Measurements from ENCODE around the gene CYTH4. TPM values are rescaled to one million over a fixed set of nuclear protein-coding genes. Genes with fewer than 3 reads are reported as not detected.

The CYTH4 gene
- total and polyA plus RNA-seq, 4 donors = 1.9 to 9.9 (median 5.9) TPM

DNA sequence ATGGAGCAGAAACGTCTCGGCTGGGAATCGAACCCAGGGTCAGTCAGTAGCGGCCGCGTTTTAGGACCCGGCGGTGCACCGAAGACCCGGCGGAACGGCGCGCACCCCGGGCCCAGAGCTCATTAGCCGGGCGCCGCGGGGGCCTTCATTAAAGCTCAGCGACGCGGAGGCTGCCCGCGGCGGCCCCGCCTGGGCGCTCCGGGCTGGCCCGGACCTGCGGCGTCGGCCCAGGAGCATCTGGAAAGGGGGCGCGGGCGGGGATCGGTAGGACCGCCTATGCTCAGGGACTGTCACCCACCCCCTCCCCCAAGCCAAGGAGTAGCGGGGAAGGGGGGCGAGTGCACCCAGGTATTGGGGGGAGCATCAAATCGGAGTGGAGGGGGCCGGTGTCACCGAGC is 52.2 kb downstream of the CYTH4 start (continued):
- no peak for TF ChIP-seq TAF1 (conservative IDR thresholded peaks at IDR 0.05)
- TF ChIP-seq GABPA (IDR thresholded peaks at IDR 0.05 in 1 of 2, conservative IDR thresholded peaks at IDR 0.05 in 1 of 2) = no peak
- TF ChIP-seq JUND (IDR thresholded peaks at IDR 0.05) = no peak
- TF ChIP-seq NR2F2 (IDR thresholded peaks at IDR 0.05) = no peak
- no peak for TF ChIP-seq RXRA (IDR thresholded peaks at IDR 0.05)
- TF ChIP-seq, protein P1, sequence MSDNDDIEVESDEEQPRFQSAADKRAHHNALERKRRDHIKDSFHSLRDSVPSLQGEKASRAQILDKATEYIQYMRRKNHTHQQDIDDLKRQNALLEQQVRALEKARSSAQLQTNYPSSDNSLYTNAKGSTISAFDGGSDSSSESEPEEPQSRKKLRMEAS (IDR thresholded peaks at IDR 0.05) = no peak

- no peak overlapping the region for H3K4me3 ChIP-seq (ENCODE audit: low read depth in 1 of 3, low read length in 3 of 3)
- WGBS = 21% methylated on average over 50 of the region's 50 CpGs
- no peak for TF ChIP-seq HNF4A (conservative IDR thresholded peaks at IDR 0.05)
- TF ChIP-seq JUND (IDR thresholded peaks at IDR 0.05) = no peak
- no peak for TF ChIP-seq EGR1 (IDR thresholded peaks at IDR 0.05; ENCODE audit: low read depth in 2 of 2)
- TF ChIP-seq, protein P2, sequence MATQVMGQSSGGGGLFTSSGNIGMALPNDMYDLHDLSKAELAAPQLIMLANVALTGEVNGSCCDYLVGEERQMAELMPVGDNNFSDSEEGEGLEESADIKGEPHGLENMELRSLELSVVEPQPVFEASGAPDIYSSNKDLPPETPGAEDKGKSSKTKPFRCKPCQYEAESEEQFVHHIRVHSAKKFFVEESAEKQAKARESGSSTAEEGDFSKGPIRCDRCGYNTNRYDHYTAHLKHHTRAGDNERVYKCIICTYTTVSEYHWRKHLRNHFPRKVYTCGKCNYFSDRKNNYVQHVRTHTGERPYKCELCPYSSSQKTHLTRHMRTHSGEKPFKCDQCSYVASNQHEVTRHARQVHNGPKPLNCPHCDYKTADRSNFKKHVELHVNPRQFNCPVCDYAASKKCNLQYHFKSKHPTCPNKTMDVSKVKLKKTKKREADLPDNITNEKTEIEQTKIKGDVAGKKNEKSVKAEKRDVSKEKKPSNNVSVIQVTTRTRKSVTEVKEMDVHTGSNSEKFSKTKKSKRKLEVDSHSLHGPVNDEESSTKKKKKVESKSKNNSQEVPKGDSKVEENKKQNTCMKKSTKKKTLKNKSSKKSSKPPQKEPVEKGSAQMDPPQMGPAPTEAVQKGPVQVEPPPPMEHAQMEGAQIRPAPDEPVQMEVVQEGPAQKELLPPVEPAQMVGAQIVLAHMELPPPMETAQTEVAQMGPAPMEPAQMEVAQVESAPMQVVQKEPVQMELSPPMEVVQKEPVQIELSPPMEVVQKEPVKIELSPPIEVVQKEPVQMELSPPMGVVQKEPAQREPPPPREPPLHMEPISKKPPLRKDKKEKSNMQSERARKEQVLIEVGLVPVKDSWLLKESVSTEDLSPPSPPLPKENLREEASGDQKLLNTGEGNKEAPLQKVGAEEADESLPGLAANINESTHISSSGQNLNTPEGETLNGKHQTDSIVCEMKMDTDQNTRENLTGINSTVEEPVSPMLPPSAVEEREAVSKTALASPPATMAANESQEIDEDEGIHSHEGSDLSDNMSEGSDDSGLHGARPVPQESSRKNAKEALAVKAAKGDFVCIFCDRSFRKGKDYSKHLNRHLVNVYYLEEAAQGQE (IDR thresholded peaks at IDR 0.05) = no peak
- TF ChIP-seq, protein P1 (IDR thresholded peaks at IDR 0.05) = no peak
- no peak for TF ChIP-seq HNF4G (IDR thresholded peaks at IDR 0.05)
- TF ChIP-seq ATF3 (IDR thresholded peaks at IDR 0.05) = no peak
- no peak for TF ChIP-seq TAF1 (conservative IDR thresholded peaks at IDR 0.05)
- no peak for TF ChIP-seq RXRA (IDR thresholded peaks at IDR 0.05)
- TF ChIP-seq SP1 (IDR thresholded peaks at IDR 0.05) = no peak
- no peaks in the 10 kb centered on the region for H3K9me3 ChIP-seq (ENCODE audit: control insufficient read depth in 4 of 4, low read length in 3 of 4)
- no peak for DNase-seq (ENCODE audit: low spot score)
- H3K27me3 ChIP-seq (ENCODE audit: control insufficient read depth in 4 of 4, insufficient read depth in 4 of 4, low read length in 3 of 4) = peaks cover 0 to 17% (median 3%) of the 10 kb centered on the region in 4 donors
- H3K36me3 ChIP-seq (ENCODE audit: control insufficient read depth in 4 of 4, insufficient read depth in 3 of 4, low read depth in 1 of 4, low read length in 3 of 4) = no peaks in the 10 kb centered on the region
- no peak overlapping the region for H3K27ac ChIP-seq (ENCODE audit: low read depth in 1 of 2, low read length in 2 of 2)
- H3K4me1 ChIP-seq (ENCODE audit: control insufficient read depth in 4 of 4, insufficient read depth in 4 of 4, low read length in 3 of 4) = peaks cover 0 to 13% (median 8%) of the 10 kb centered on the region in 4 donors
- H3K9ac ChIP-seq (ENCODE audit: low read depth in 1 of 2, low read length in 2 of 2) = no peak overlapping the region
These were observed 52.8 kb downstream of the CYTH4 start for GRCh38 chr22:37334859-37335805.

DNA sequence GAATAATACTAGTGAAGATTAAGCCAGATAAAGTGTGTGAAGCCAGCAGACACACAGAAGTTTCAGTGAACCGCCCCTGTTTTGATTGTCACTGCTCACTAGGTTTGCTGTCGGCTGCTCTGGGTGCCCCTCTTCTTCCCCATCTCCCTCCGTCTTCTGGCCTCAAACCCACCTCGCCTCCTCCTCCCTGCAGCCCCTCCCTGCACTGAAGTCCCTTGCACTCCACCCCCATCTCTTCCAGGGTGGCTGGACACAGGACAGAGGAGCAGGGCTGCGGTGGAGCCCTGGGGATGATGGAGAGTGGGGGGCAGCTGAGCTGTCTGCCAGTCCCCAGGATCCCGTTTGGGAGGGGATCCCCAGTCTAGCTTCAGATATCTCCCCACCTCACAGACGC is 53.5 kb downstream of the CYTH4 start:
- Histone ChIP-seq H3K9me3 (ENCODE audit: control insufficient read depth in 4 of 4, low read length in 3 of 4) (no peaks in the 10 kb centered on the region), H3K27me3 (ENCODE audit: control insufficient read depth in 4 of 4, insufficient read depth in 4 of 4, low read length in 3 of 4) (peaks cover 0 to 17% (median 3%) of the 10 kb centered on the region in 4 donors), H3K9ac (ENCODE audit: low read depth in 1 of 2, low read length in 2 of 2) (no peak overlapping the region), H3K4me1 (ENCODE audit: control insufficient read depth in 4 of 4, insufficient read depth in 4 of 4, low read length in 3 of 4) (peaks cover 0 to 13% (median 5%) of the 10 kb centered on the region in 4 donors), H3K27ac (ENCODE audit: low read depth in 1 of 2, low read length in 2 of 2) (no peak overlapping the region), H3K4me3 (ENCODE audit: low read depth in 1 of 3, low read length in 3 of 3) (no peak overlapping the region), H3K36me3 (ENCODE audit: control insufficient read depth in 4 of 4, insufficient read depth in 3 of 4, low read depth in 1 of 4, low read length in 3 of 4) (no peaks in the 10 kb centered on the region)
- 58% methylated on average over 7 of the region's 7 CpGs for whole genome bisulfite sequencing
- no peak for DNase-seq (ENCODE audit: low spot score)
- TF ChIP-seq RXRA (IDR thresholded peaks at IDR 0.05) = no peak
- no peak for TF ChIP-seq TAF1 (conservative IDR thresholded peaks at IDR 0.05)
- no peak for TF ChIP-seq FOXA1 (IDR thresholded peaks at IDR 0.05)
- TF ChIP-seq ATF3 (IDR thresholded peaks at IDR 0.05) = no peak
- no peak for TF ChIP-seq HNF4A (conservative IDR thresholded peaks at IDR 0.05)
- TF ChIP-seq YY1 (IDR thresholded peaks at IDR 0.05) = no peak
- TF ChIP-seq GABPA (IDR thresholded peaks at IDR 0.05 in 1 of 2, conservative IDR thresholded peaks at IDR 0.05 in 1 of 2) = no peak
- TF ChIP-seq, protein P2 (IDR thresholded peaks at IDR 0.05) = no peak
- no peak for TF ChIP-seq FOXA2 (IDR thresholded peaks at IDR 0.05)
